Measurements from ENCODE around the gene TMTC1.

- TF ChIP-seq CTCF (IDR thresholded peaks at IDR 0.05): no peak
- TF ChIP-seq POLR2A (IDR thresholded peaks at IDR 0.05): no peak
These were observed 170.8 kb downstream of the TMTC1 start for GRCh38 chr12:29612912-29613311.
